ENCODE data around the gene ADAD2.

DNA sequence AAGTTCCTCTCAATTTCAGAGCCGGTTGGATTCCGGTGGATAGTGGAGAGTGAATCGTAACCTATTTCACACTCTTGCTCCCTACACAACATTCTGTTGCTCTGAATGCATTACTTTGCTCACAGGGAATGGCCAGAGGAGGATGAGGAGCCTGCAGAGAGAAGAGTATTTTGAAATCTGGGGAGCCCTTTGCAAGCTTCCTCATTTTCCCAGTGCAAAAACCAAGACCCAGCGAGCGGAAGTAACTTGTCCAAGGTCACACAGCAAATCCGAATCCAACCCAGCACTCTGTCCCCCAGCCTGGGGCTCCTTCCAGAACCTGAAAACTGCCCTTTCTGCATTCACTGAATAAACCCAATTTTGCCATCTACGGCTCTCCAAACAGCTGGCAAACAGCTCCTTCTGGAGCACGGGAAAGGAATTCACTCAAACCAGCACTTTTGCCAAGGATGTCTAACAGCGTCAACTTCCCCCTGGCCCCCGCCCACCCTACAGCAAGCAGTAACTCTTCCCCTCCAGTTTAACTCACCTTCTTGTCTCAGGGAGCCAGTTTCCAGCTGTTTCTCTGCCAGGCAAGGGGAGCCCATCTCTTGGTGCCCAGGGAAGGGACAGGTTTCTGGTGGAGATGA, 48.3 kb downstream of the ADAD2 start:
- TF ChIP-seq EZH2 (optimal IDR thresholded peaks at IDR 0.05; ENCODE audit: low read depth, low read length), result no peak
- TF ChIP-seq, protein P1, sequence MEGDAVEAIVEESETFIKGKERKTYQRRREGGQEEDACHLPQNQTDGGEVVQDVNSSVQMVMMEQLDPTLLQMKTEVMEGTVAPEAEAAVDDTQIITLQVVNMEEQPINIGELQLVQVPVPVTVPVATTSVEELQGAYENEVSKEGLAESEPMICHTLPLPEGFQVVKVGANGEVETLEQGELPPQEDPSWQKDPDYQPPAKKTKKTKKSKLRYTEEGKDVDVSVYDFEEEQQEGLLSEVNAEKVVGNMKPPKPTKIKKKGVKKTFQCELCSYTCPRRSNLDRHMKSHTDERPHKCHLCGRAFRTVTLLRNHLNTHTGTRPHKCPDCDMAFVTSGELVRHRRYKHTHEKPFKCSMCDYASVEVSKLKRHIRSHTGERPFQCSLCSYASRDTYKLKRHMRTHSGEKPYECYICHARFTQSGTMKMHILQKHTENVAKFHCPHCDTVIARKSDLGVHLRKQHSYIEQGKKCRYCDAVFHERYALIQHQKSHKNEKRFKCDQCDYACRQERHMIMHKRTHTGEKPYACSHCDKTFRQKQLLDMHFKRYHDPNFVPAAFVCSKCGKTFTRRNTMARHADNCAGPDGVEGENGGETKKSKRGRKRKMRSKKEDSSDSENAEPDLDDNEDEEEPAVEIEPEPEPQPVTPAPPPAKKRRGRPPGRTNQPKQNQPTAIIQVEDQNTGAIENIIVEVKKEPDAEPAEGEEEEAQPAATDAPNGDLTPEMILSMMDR (IDR thresholded peaks at IDR 0.05; ENCODE audit: low read length), result no peak

All from MM.1S (cell line).